Measurements from ENCODE around the gene HIVEP3. TPM values are rescaled to one million over a fixed set of nuclear protein-coding genes. Genes with fewer than 3 reads are reported as not detected.
A peak's percentile ranks its signal among the peaks of the same experiment; 100 is the strongest.

The HIVEP3 gene
- 0.37 and 1.1 TPM in 2 replicates for total RNA-seq (ENCODE audit: low replicate concordance)

GRCh38 chr1:41918450-41919043 lies at the start of gene HIVEP3:
TSS of gene HIVEP3 (minus strand) at chr1:41918922.
- H3K27ac Mint-ChIP-seq: no peak within 1 kb of the TSS
- DNase-seq (ENCODE audit: low spot score): peak; percentile 68
- Histone ChIP-seq H3K36me3 (no peaks in the 10 kb centered on the region), H3K27me3 (peaks cover 49% of the 10 kb centered on the region), H3K79me2 (ENCODE audit: low read depth) (no peaks in the 10 kb centered on the region), H3K4me2 (peak within 1 kb of the TSS; percentile 94), H4K20me1 (ENCODE audit: low read depth) (peaks cover 7% of the 10 kb centered on the region), H3K9me3 (ENCODE audit: low read depth) (no peaks in the 10 kb centered on the region), H2AFZ (replicated peaks) (peak within 1 kb of the TSS; percentile 96), H3F3A (ENCODE audit: low read depth) (peaks cover 24% of the 10 kb centered on the region), H3K4me3 (peak within 1 kb of the TSS; percentile 79), H3K9ac (no peak within 1 kb of the TSS), H3K4me1 (peaks cover 26% of the 10 kb centered on the region), H3K27ac (no peak within 1 kb of the TSS)
- H3K9me3 Mint-ChIP-seq: no peaks in the 10 kb centered on the region
- TF ChIP-seq EZH2 (IDR thresholded peaks at IDR 0.05) (no peak), CTCF (IDR thresholded peaks at IDR 0.05) (peak; percentile 36)
- H3K4me1 Mint-ChIP-seq: peaks cover 45% of the 10 kb centered on the region
- H3K36me3 Mint-ChIP-seq: no peaks in the 10 kb centered on the region
- peak within 1 kb of the TSS; percentile 92 for H3K4me3 Mint-ChIP-seq
- no peaks in the 10 kb centered on the region for H3K27me3 Mint-ChIP-seq (ENCODE audit: insufficient read depth, low read depth)

- Histone ChIP-seq H3K79me2 (ENCODE audit: low read depth) (no peaks in the 10 kb centered on the region), H3K27ac (no peak overlapping the region), H3K36me3 (no peaks in the 10 kb centered on the region), H3K4me2 (no peak overlapping the region), H3F3A (ENCODE audit: low read depth) (no peaks in the 10 kb centered on the region), H3K4me1 (no peaks in the 10 kb centered on the region), H3K9ac (no peak overlapping the region), H3K4me3 (no peak overlapping the region), H2AFZ (replicated peaks) (no peak overlapping the region), H4K20me1 (ENCODE audit: low read depth) (no peaks in the 10 kb centered on the region), H3K27me3 (no peaks in the 10 kb centered on the region), H3K9me3 (ENCODE audit: low read depth) (no peaks in the 10 kb centered on the region)
- no peak for DNase-seq (ENCODE audit: low spot score)
- Mint-ChIP-seq H3K36me3 (peaks cover 6% of the 10 kb centered on the region), H3K9me3 (peaks cover 21% of the 10 kb centered on the region), H3K27ac (no peak overlapping the region), H3K27me3 (ENCODE audit: insufficient read depth, low read depth) (peaks cover 2% of the 10 kb centered on the region), H3K4me3 (no peak overlapping the region), H3K4me1 (no peaks in the 10 kb centered on the region)
- no peak for TF ChIP-seq EZH2phosphoT487 (IDR thresholded peaks at IDR 0.05)
- no peak for TF ChIP-seq CTCF (IDR thresholded peaks at IDR 0.05)
- TF ChIP-seq EZH2 (IDR thresholded peaks at IDR 0.05): no peak
Measured at GRCh38 chr1:41964400-41964799, 45.7 kb upstream of the HIVEP3 start.

- H3K27me3 Mint-ChIP-seq (ENCODE audit: insufficient read depth, low read depth): peaks cover 2% of the 10 kb centered on the region
- Histone ChIP-seq H3K4me3 (no peak overlapping the region), H3K27ac (no peak overlapping the region), H3K36me3 (no peaks in the 10 kb centered on the region), H3K27me3 (no peaks in the 10 kb centered on the region), H3K9me3 (ENCODE audit: low read depth) (no peaks in the 10 kb centered on the region), H3K4me2 (no peak overlapping the region), H2AFZ (replicated peaks) (no peak overlapping the region), H4K20me1 (ENCODE audit: low read depth) (no peaks in the 10 kb centered on the region), H3F3A (ENCODE audit: low read depth) (no peaks in the 10 kb centered on the region), H3K4me1 (no peaks in the 10 kb centered on the region), H3K79me2 (ENCODE audit: low read depth) (no peaks in the 10 kb centered on the region), H3K9ac (no peak overlapping the region)
- H3K9me3 Mint-ChIP-seq: peaks cover 13% of the 10 kb centered on the region
- H3K27ac Mint-ChIP-seq: no peak overlapping the region
- H3K4me3 Mint-ChIP-seq: no peak overlapping the region
- no peaks in the 10 kb centered on the region for H3K4me1 Mint-ChIP-seq
- peaks cover 6% of the 10 kb centered on the region for H3K36me3 Mint-ChIP-seq
- no peak for DNase-seq (ENCODE audit: low spot score)
- TF ChIP-seq EZH2phosphoT487 (IDR thresholded peaks at IDR 0.05) (no peak), EZH2 (IDR thresholded peaks at IDR 0.05) (no peak), CTCF (IDR thresholded peaks at IDR 0.05) (no peak)
Measured at GRCh38 chr1:41963636-41964035, 44.9 kb upstream of the HIVEP3 start.
